HG02884 (cell line): ENCODE results near the gene DMRT1.

Experiments used
- ATAC-seq: cut with Tn5 transposase; IDR thresholded peaks from one replicate; pipeline ENCODE4 v1.9.1; 2021; ENCODE audit warnings: mild to moderate bottlenecking, moderate library complexity; ENCODE audit not compliant: unreplicated experiment

DMRT1 gene

GRCh38 chr9:970151-970996 lies 128.9 kb downstream of the DMRT1 start:
- no peak for ATAC-seq

DNA sequence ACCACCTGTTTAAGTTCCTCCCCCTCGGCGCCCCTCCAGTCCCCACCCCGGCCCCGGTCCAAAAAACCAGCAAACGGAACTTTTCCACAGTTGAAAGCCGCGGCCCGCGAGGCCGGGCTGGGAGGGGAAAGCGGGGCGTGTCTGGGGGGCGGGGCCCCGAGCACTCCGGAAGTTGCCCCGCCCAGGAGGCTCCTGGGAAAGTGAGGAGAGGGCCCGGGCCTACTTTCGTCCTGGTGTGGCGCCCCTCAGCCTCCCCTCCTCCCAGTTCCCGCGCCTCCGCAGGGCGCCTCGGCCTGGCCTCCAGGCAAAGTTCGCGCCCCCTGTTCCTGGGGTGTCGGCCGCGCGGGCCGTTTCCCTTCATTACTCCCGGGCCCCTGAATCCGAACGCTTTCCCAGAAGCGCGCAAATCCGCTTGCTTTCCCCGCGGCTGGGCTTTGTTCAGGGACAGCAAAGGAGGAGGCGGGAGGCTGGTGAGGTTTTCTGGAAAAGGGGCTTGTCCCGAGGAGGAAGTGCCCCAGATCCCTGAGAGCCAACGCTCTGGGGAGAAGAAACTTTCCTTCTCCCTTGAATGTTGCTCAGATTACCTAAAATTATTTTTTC lies 130.5 kb downstream of the DMRT1 start:
- no peak for ATAC-seq

GRCh38 chr9:972501-973294 lies 131.2 kb downstream of the DMRT1 start:
- ATAC-seq, result no peak

- ATAC-seq, result no peak
These were observed 131.9 kb downstream of the DMRT1 start for GRCh38 chr9:973295-973834.

- ATAC-seq, result no peak
These were observed 132.8 kb downstream of the DMRT1 start for GRCh38 chr9:974031-974995.

GRCh38 chr9:974996-975739 lies 133.7 kb downstream of the DMRT1 start:
- no peak for ATAC-seq

- ATAC-seq, result no peak
These were observed 134.3 kb downstream of the DMRT1 start for GRCh38 chr9:975740-976257.

GRCh38 chr9:976258-976942 lies 134.9 kb downstream of the DMRT1 start, which contains the start of gene DMRT3:
DMRT3 (plus strand) TSS chr9:976655; CDS start chr9:977002, 347 bp downstream.
- ATAC-seq, result no peak

DNA sequence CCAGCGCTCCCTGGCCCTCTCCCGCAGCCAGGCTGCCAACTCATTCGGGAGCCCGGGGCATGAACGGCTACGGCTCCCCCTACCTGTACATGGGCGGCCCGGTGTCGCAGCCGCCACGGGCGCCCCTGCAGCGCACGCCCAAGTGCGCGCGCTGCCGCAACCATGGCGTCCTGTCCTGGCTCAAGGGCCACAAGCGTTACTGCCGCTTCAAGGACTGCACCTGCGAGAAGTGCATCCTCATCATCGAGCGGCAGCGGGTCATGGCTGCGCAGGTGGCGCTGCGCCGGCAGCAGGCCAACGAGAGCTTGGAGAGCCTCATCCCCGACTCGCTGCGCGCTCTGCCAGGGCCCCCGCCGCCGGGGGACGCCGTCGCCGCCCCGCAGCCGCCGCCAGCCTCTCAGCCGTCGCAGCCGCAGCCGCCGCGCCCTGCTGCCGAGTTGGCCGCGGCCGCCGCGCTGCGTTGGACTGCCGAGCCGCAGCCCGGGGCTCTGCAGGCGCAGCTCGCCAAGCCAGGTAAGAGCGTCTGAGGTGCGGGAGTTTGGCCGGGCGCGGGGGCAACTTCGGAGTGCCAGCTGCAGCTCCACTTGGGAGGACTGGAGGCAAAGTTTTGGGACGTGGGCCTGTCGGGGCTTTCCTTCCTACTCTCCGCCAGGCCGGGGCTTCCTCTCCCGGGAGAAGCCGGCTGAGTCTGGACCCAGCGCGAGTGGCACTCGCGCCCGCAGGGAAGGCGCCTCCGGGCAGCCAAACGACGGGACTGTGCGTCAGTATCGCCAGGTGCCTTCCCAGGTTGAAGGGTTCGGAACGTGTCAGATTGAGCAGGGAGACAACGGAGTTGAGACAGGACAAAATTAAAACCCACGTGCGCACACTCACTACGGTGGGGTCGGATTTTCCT lies 135.7 kb downstream of the DMRT1 start:
- ATAC-seq, result no peak

- ATAC-seq, result no peak
These were observed 136.6 kb downstream of the DMRT1 start for GRCh38 chr9:977838-978830.

- ATAC-seq, result no peak
These were observed 138.5 kb downstream of the DMRT1 start for GRCh38 chr9:979983-980382.

DNA sequence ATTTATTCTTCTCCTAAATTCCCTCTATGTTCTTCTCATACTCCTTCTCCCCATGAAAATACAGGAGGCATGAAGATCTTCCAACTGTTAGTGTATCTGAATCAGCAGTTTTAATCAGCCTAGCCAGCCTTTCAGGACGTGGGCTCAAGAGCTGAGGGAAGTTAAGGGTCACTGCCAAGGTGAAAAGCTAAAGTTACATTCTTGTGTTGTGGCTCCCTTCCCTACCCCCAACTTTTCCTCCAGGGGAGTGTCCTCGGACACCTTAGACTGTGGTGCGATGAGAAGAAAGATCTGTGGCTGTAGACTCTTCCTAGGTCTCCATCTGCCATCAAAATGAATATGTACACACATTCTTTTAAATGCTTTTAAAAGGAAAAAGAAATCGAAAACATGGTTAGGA lies 139.1 kb downstream of the DMRT1 start:
- ATAC-seq, result no peak

GRCh38 chr9:981491-981898 lies 140.0 kb downstream of the DMRT1 start:
- no peak for ATAC-seq

DNA sequence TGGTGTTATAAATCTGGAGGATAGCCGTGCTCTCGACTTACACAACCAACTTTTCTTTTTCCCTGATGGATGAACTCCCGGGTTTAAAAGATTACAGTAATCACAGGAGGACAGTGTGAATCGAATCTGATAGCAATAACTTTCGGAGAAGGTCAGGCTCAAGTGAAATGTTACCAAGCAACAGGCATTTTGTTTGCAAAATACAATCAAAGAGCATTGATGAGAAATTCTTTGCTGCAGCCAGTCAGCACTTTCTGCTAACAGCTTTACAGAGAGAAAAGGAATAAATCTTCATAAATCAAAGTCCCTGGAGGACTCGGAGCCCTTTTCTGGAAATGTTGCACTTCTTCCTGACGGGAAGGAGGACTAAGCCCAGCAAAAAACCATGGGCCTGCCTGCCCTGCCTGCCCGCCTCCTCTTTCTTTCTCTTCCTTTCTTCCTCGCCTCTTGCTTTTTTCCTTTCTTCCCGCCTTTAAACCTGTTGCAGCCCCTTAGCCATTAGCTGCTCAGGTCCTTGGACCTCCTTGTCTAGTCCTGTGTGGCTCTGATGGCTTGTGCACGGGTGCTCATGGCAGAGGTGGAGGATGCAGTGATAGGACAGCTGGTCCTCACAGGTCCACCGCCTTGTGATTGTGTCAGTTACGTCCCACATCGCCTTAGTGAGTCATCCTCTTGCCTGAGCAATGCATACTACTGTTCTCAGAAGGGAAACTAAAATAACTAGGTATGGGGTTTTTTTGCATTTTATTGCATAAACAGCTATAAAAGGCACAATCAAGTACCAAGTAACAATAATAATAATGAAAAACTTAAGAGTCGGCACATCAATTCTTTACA lies 141.1 kb downstream of the DMRT1 start:
- ATAC-seq, result no peak

DNA sequence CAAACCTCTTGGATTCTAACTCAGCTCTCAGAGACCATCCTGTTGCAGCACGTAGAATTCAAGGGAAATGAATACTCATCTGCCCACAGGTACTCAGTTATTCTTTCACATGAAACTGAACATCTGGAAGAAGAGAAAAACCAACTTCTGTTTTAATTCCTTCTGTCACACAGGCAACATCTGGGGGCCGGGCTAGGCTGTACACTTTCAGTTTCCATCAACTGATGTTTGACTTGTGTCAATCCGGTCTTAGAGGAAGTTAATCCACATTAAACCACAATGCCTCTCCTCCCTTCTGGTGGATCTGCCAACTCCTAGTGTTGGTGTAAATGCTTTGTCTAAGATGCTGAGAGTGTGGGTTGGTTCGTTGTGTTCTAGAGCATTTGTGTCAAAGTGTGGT lies 152.5 kb downstream of the DMRT1 start:
- no peak for ATAC-seq

DNA sequence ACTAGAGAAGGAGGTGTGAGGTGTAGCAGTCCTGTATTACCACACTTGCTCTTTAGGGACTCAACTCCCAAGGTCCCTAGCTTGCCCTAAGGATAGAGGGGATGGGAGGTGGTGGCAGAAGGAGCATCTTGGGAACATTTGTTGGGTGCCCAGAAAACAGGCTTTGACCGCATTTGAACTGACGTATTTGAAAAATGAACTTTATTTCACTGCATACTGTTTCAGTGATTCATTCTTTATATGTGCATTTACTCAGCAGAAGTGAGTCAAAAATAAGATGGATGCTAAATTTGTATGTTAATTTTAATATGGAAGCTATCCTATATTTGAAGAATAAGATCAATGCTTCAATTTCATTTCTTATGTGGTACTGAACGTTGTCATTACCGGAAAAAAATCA lies 153.7 kb downstream of the DMRT1 start:
- no peak for ATAC-seq
